ENCODE data around the gene MYL4.
"Not testable (repeated sequence)": the region's sequence is repeated elsewhere in the genome, so short reads cannot be mapped to it uniquely, and the experiment has no call there.

The MYL4 gene

GRCh38 chr17:47180337-47180736 is 28.8 kb upstream of the MYL4 start:
- TF ChIP-seq CTCF (IDR thresholded peaks at IDR 0.05; ENCODE audit: low read depth, low read length), result no peak
- Histone ChIP-seq H3K27ac (no peak overlapping the region), H3K36me3 (peaks cover 74% of the 10 kb centered on the region), H3K9me3 (ENCODE audit: severe bottlenecking) (no peaks in the 10 kb centered on the region), H3K27me3 (ENCODE audit: insufficient read depth, low read depth, severe bottlenecking) (no peaks in the 10 kb centered on the region), H3K4me3 (ENCODE audit: low read depth, low read length) (no peak overlapping the region)
- DNase-seq, result no peak

GRCh38 chr17:47180988-47181387 is 28.2 kb upstream of the MYL4 start:
- H3K27ac ChIP-seq; H3K4me3 ChIP-seq (ENCODE audit: low read depth, low read length); H3K27me3 ChIP-seq (ENCODE audit: insufficient read depth, low read depth, severe bottlenecking); DNase-seq; H3K9me3 ChIP-seq (ENCODE audit: severe bottlenecking): not testable (repeated sequence)
- peaks cover 72% of the 10 kb centered on the region for H3K36me3 ChIP-seq

GRCh38 chr17:47184681-47185080 is 24.5 kb upstream of the MYL4 start:
- Histone ChIP-seq H3K27ac (no peak overlapping the region), H3K27me3 (ENCODE audit: insufficient read depth, low read depth, severe bottlenecking) (no peaks in the 10 kb centered on the region), H3K36me3 (peaks cover 43% of the 10 kb centered on the region), H3K4me3 (ENCODE audit: low read depth, low read length) (no peak overlapping the region), H3K9me3 (ENCODE audit: severe bottlenecking) (no peaks in the 10 kb centered on the region)
- no peak for DNase-seq
- TF ChIP-seq CTCF (IDR thresholded peaks at IDR 0.05; ENCODE audit: low read depth, low read length), result no peak

GRCh38 chr17:47188271-47188875 is 20.8 kb upstream of the MYL4 start:
- no peaks in the 10 kb centered on the region for H3K27me3 ChIP-seq (ENCODE audit: insufficient read depth, low read depth, severe bottlenecking)
- no peak for DNase-seq
- peak overlapping the region; percentile 74 for H3K4me3 ChIP-seq (ENCODE audit: low read depth, low read length)
- peak overlapping the region; percentile 91 for H3K27ac ChIP-seq
- H3K9me3 ChIP-seq (ENCODE audit: severe bottlenecking), result no peaks in the 10 kb centered on the region
- TF ChIP-seq CTCF (IDR thresholded peaks at IDR 0.05; ENCODE audit: low read depth, low read length), result no peak
- peaks cover 21% of the 10 kb centered on the region for H3K36me3 ChIP-seq

GRCh38 chr17:47188876-47189731 is 20.0 kb upstream of the MYL4 start, which contains the start of gene CDC27:
CDC27 (minus strand) TSS chr17:47189295; CDS start chr17:47189172, 123 bp downstream.
- no peaks in the 10 kb centered on the region for H3K9me3 ChIP-seq (ENCODE audit: severe bottlenecking)
- H3K4me3 ChIP-seq (ENCODE audit: low read depth, low read length), result peak within 1 kb of the TSS; percentile 74
- no peak for TF ChIP-seq CTCF (IDR thresholded peaks at IDR 0.05; ENCODE audit: low read depth, low read length)
- peak within 1 kb of the TSS; percentile 91 for H3K27ac ChIP-seq
- H3K27me3 ChIP-seq (ENCODE audit: insufficient read depth, low read depth, severe bottlenecking), result no peaks in the 10 kb centered on the region
- DNase-seq, result peak; percentile 100
- peaks cover 14% of the 10 kb centered on the region for H3K36me3 ChIP-seq

- Histone ChIP-seq H3K4me3 (ENCODE audit: low read depth, low read length) (peak overlapping the region; percentile 48), H3K36me3 (peaks cover 10% of the 10 kb centered on the region), H3K9me3 (ENCODE audit: severe bottlenecking) (no peaks in the 10 kb centered on the region), H3K27ac (peak overlapping the region; percentile 63), H3K27me3 (ENCODE audit: insufficient read depth, low read depth, severe bottlenecking) (no peaks in the 10 kb centered on the region)
- no peak for DNase-seq
- TF ChIP-seq CTCF (IDR thresholded peaks at IDR 0.05; ENCODE audit: low read depth, low read length), result no peak
Observed at GRCh38 chr17:47189732-47190237, 19.4 kb upstream of the MYL4 start.

All from WERI-Rb-1 (cell line).